Natural killer cell (primary cell): Measurements from ENCODE around the gene CDKN1C. TPM values are rescaled to one million over a fixed set of nuclear protein-coding genes. Genes with fewer than 3 reads are reported as not detected.
A peak's percentile ranks its signal among the peaks of the same experiment; 100 is the strongest.

Source experiments
- ATAC-seq, 3 donors: fragments of 150-1000 bp in 2 of 3; fragments of 200-7000 bp in 1 of 3; cut with Tn5 transposase; 1 replicate in 1 of 3; 2 replicates in 2 of 3; pipeline ENCODE4 v1.10.0; 2021; ENCODE audit warnings: mild to moderate bottlenecking in 2 of 3, moderate library complexity in 2 of 3
- DNase-seq, 2 donors: peaks; one replicate each; pipeline versions ENCODE4 v3.0.0 to v3.0.0-alpha.2; 2013 to 2021; ENCODE audit warnings: mixed read lengths in 1 of 2
- H3K27ac ChIP-seq: one replicate; pipeline ENCODE4 v1.5.1; 2013; ENCODE audit warnings: mild to moderate bottlenecking, low read length
- H3K27me3 ChIP-seq: one replicate; pipeline ENCODE4 v1.6.1; 2013; ENCODE audit warnings: low read length; ENCODE audit not compliant: control insufficient read depth, insufficient read depth
- H3K36me3 ChIP-seq: one replicate; pipeline ENCODE4 v1.6.1; 2013; ENCODE audit warnings: low read length; ENCODE audit not compliant: control insufficient read depth, insufficient read depth
- H3K4me1 ChIP-seq: one replicate; pipeline ENCODE4 v1.6.1; 2013; ENCODE audit warnings: low read length; ENCODE audit not compliant: control insufficient read depth, insufficient read depth
- H3K4me3 ChIP-seq: one replicate; pipeline ENCODE4 v1.5.1; 2013; ENCODE audit warnings: low read length
- H3K9me3 ChIP-seq: one replicate; pipeline ENCODE4 v1.6.1; 2013; ENCODE audit warnings: low read length; ENCODE audit not compliant: control insufficient read depth, insufficient read depth
- H3K27ac Mint-ChIP-seq, 2 donors: one replicate each; pipeline ENCODE4 v1.8.0; 2022; ENCODE audit warnings: mild to moderate bottlenecking in 2 of 2, mixed read lengths in 2 of 2, moderate library complexity in 1 of 2
- H3K27me3 Mint-ChIP-seq, 2 donors: one replicate each; pipeline ENCODE4 v1.8.0; 2022; ENCODE audit warnings: low read depth in 2 of 2, mixed read lengths in 2 of 2
- H3K36me3 Mint-ChIP-seq: one replicate; pipeline ENCODE4 v1.8.0; 2022; ENCODE audit warnings: mixed read lengths
- H3K4me1 Mint-ChIP-seq, 2 donors: one replicate each; pipeline ENCODE4 v1.8.0; 2022; ENCODE audit warnings: mixed read lengths in 2 of 2
- H3K4me3 Mint-ChIP-seq: one replicate; pipeline ENCODE4 v1.8.0; 2022; ENCODE audit warnings: mild to moderate bottlenecking, moderate library complexity, mixed read lengths
- H3K9me3 Mint-ChIP-seq, 2 donors: one replicate each; pipeline ENCODE4 v1.8.0; 2022; ENCODE audit warnings: mixed read lengths in 2 of 2
- WGBS: methylation state at CpG from one replicate; pipeline ENCODE4 v1.1.7; 2013; ENCODE audit warnings: missing lambda C conversion rate; ENCODE audit not compliant: insufficient coverage; 5-methylcytosine and 5-hydroxymethylcytosine counted together
- intact Hi-C: fragments of 100-400 bp; cut with micrococcal nuclease; formaldehyde crosslinking; loops from one replicate; pipeline ENCODE4 v1.14.2; 2022
- total RNA-seq, 4 donors: library from RNA; stranded (reverse); fragments of 120-200 nt in 1 of 4; gene quantifications; one replicate each; pipeline versions ENCODE4 v1.2.3 to v1.2.4, GENCODE V29; 2013 to 2022
- TF ChIP-seq, protein P1 (sequence below): fragments of 200-600 bp; IDR thresholded peaks from one replicate; pipeline ENCODE4 v1.8.0; 2022; ENCODE audit warnings: antibody characterized with exemption

Gene CDKN1C
- total RNA-seq, 3 donors from 2014 or later (not counting 1 experiment from before 2014, with no cell fraction given): 2.6 to 27.9 (median 6.3) TPM

DNA sequence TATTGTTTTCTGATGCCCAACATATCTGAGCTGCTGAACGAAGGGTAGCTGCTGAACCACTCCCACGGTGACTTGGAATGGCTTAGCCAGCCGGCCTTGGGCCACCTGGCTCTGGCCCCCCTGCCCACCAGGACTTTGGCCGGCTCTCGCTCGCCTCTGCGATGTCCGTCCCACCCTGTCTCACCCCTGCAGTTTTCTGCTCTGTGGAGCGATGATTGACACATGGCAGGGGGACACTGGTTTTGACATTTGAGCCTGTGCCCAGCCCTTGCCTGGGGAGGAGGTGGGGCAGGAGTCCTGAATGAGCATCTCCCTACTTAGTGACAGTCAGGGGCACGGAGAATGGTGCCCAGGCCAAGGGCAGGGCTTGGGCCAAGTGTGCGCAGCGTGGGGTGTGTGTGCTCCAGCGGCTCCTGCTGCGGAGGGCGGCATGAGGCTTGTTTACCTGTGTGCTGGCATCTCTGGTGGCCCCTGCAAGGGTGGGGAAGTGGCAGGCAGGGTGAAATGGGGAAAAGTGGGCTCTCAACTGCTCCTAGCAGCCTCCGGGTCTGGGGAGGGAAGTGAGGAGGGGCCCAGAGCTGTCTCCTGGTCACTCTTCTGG is 15.7 kb upstream of the CDKN1C start:
- no peaks in the 10 kb centered on the region for H3K27me3 ChIP-seq
- peaks cover 2 to 4% of the 10 kb centered on the region in 2 donors for H3K9me3 Mint-ChIP-seq
- no peaks in the 10 kb centered on the region for H3K36me3 Mint-ChIP-seq
- peak overlapping the region; percentile 49 for H3K4me3 ChIP-seq
- no peak for DNase-seq
- H3K36me3 ChIP-seq: no peaks in the 10 kb centered on the region
- peak overlapping the region; percentile 73 for H3K4me3 Mint-ChIP-seq
- no peaks in the 10 kb centered on the region for H3K27me3 Mint-ChIP-seq
- peak overlapping the region; percentile 38 to 99 for H3K27ac Mint-ChIP-seq
- peaks cover 56% of the 10 kb centered on the region for H3K4me1 ChIP-seq
- H3K9me3 ChIP-seq: no peaks in the 10 kb centered on the region
- peak overlapping the region; percentile 51 for H3K27ac ChIP-seq
- no peak for ATAC-seq
- TF ChIP-seq, protein P1, sequence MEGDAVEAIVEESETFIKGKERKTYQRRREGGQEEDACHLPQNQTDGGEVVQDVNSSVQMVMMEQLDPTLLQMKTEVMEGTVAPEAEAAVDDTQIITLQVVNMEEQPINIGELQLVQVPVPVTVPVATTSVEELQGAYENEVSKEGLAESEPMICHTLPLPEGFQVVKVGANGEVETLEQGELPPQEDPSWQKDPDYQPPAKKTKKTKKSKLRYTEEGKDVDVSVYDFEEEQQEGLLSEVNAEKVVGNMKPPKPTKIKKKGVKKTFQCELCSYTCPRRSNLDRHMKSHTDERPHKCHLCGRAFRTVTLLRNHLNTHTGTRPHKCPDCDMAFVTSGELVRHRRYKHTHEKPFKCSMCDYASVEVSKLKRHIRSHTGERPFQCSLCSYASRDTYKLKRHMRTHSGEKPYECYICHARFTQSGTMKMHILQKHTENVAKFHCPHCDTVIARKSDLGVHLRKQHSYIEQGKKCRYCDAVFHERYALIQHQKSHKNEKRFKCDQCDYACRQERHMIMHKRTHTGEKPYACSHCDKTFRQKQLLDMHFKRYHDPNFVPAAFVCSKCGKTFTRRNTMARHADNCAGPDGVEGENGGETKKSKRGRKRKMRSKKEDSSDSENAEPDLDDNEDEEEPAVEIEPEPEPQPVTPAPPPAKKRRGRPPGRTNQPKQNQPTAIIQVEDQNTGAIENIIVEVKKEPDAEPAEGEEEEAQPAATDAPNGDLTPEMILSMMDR: no peak
- intact Hi-C loops: no loop called here
- 97% methylated on average over 16 of the region's 16 CpGs for WGBS
- H3K4me1 Mint-ChIP-seq: peaks cover 51 to 65% of the 10 kb centered on the region in 2 donors

DNA sequence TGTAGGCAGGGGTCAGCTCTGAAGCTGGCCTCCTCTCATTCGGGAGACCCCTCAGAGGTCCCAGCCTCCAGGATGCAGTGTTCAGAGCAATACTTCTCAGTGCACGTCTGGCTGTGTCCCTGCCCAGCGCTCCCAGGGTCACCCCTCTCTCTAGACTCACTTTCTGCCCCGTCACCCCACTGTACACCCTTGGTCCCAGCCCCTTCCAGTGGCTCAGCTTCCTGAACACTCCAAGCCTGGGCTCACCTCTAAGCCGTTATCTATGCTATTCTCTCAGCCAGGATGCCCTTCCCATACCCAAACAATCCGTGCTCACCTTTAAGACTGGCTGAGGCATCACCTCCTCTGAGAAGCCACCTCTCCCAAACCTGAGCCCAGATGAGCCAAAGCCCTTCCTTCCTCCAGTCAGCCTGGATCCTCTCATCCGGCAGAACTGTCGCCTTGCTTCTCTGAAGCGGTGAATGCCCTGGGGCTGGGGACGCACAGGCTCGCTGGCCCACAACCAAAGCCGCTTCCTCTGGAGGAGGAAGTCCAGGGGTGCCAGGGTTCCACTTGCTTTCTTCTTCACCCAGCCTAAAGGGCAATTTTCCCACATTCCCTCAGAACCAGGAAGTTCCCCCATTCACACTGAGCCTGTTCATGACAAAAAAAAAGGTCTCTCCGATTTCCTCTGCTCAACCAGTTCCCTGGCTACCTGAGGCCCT is 13.7 kb upstream of the CDKN1C start:
- Mint-ChIP-seq H3K27me3 (no peaks in the 10 kb centered on the region), H3K36me3 (no peaks in the 10 kb centered on the region), H3K4me1 (peaks cover 37 to 58% of the 10 kb centered on the region in 2 donors), H3K4me3 (peak overlapping the region; percentile 91), H3K27ac (peak overlapping the region; percentile 92 to 99), H3K9me3 (no peaks in the 10 kb centered on the region)
- peaks cover 56% of the 10 kb centered on the region for H3K4me1 ChIP-seq
- 51% methylated on average over 13 of the region's 13 CpGs for WGBS
- H3K36me3 ChIP-seq: no peaks in the 10 kb centered on the region
- H3K9me3 ChIP-seq: no peaks in the 10 kb centered on the region
- intact Hi-C loops: loop anchor here (5.0 kb wide), 1 partner anchor 33 kb away; no protein-coding TSS in a partner anchor
- peak overlapping the region; percentile 72 for H3K27ac ChIP-seq
- H3K4me3 ChIP-seq: no peak overlapping the region
- H3K27me3 ChIP-seq: no peaks in the 10 kb centered on the region
- TF ChIP-seq, protein P1: no peak
- DNase-seq: no peak
- peak in 1 of 3 donors; percentile 3 for ATAC-seq

DNA sequence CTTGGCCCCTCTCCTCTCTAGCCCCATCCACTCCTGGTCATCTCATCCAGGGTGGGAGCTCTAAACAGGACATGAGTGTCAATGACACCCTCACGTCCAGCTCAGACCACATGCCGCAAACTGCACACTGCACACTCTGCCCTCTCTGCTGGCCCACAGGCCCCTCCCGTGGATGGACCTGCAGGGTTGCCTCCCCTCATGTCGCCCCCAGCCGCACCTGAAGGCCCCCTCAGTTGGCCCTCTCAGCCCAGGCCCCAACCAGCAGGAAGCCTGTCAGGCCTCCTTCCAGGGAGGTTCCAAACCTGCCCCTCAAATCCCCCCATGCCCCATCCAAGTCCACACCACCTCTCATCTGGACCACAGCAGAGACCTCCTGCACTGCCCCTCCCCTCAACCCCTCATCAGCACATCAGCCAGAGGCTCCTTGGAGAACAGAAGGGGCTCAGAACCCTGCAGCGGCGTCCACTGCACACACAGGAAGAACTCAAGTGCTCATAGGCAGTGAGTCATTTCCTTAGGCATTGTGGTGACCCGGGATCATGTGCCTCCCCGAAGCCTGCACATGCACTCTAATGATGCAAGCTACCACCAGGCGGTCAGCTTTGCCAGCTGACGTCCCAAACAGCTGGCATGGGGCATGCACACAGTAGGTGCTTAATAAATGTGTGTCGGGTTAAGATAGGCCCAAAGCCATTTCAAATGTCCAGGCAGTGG is 12.9 kb upstream of the CDKN1C start:
- 29% methylated on average over 12 of the region's 12 CpGs for WGBS

More for the DNA sequence above, 12.9 kb upstream of the CDKN1C start:
- Histone ChIP-seq H3K36me3 (no peaks in the 10 kb centered on the region), H3K4me3 (peak overlapping the region; percentile 29), H3K4me1 (peaks cover 53% of the 10 kb centered on the region), H3K9me3 (no peaks in the 10 kb centered on the region), H3K27me3 (no peaks in the 10 kb centered on the region), H3K27ac (peak overlapping the region; percentile 72)
- H3K27ac Mint-ChIP-seq: peak overlapping the region; percentile 92 to 99
- DNase-seq (peak; percentile 72 to 82), ATAC-seq (peak; percentile 74 to 78 (median 76))
- intact Hi-C loops: loop anchor here (5.0 kb wide), 1 partner anchor 34 kb away; no protein-coding TSS in a partner anchor
- H3K36me3 Mint-ChIP-seq: no peaks in the 10 kb centered on the region
- peaks cover 32 to 53% of the 10 kb centered on the region in 2 donors for H3K4me1 Mint-ChIP-seq
- TF ChIP-seq, protein P1: no peak
- no peaks in the 10 kb centered on the region for H3K27me3 Mint-ChIP-seq
- no peaks in the 10 kb centered on the region for H3K9me3 Mint-ChIP-seq
- H3K4me3 Mint-ChIP-seq: peak overlapping the region; percentile 91
